ENCODE data around the gene GAGE10. TPM values are rescaled to one million over a fixed set of nuclear protein-coding genes. Genes with fewer than 3 reads are reported as not detected.

GAGE10 gene
- total RNA-seq, 2 experiments from 2014 or later = not detected

DNA sequence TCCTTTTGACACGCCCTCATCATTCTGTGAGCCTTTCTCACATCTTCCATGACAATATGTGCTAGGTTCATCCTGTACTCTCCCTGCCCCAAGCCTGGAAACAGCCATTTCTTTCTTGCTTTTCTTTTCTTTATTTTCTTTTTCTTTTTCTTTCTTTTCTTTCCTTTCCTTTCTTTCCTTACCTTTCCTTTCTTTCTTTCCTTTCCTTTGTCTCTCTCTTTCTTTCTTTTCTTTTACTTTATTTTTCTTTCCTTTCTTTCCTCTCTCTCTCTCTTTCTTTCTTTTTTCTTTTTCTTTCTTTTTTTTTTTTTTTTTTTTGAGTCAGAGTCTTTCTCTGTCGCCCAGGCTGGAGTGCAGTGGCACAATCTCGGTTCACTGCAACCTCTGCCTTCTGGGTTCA is 19.2 kb upstream of the GAGE10 start:
- H3K4me1 ChIP-seq (ENCODE audit: insufficient read depth, low read length, poor library complexity, severe bottlenecking) = no peaks in the 10 kb centered on the region
- H3K9me3 ChIP-seq (ENCODE audit: low read length) = no peaks in the 10 kb centered on the region
- H3K36me3 ChIP-seq (ENCODE audit: insufficient read depth, low read length) = no peaks in the 10 kb centered on the region
- H4K20me1 ChIP-seq (ENCODE audit: insufficient read depth, low read length) = no peaks in the 10 kb centered on the region
- intact Hi-C loops (cut with micrococcal nuclease; ENCODE audit: unreplicated experiment) = no loop called here
- ChIA-PET CTCF (ENCODE audit: unreplicated experiment) (no interaction called here), POLR2A (no interaction called here)
- no TSS peak for BruUV-seq (replicated peaks)
- no peak overlapping the region for H3K27ac ChIP-seq (ENCODE audit: low read depth, low read length, poor library complexity, severe bottlenecking)
- no peaks in the 10 kb centered on the region for H3K79me2 ChIP-seq (ENCODE audit: insufficient read depth, low read depth, low read length)
- H2AFZ ChIP-seq (ENCODE audit: low read length) = no peak overlapping the region
- no peaks in the 10 kb centered on the region for H3K9me2 ChIP-seq (ENCODE audit: insufficient read depth, low read length)
- H3K4me3 ChIP-seq (ENCODE audit: low read depth, low read length, poor library complexity, severe bottlenecking) = no peak overlapping the region
- no peak for DNase-seq (ENCODE audit: low spot score)
- no peak overlapping the region for H3K4me2 ChIP-seq (ENCODE audit: low read length)
- no peak for TF ChIP-seq CTCF (conservative IDR thresholded peaks at IDR 0.05; ENCODE audit: low read length)
- TF ChIP-seq EZH2phosphoT487 (IDR thresholded peaks at IDR 0.05; ENCODE audit: borderline replicate concordance, low read depth, low read length) = no peak

- no peaks in the 10 kb centered on the region for H3K79me2 ChIP-seq (ENCODE audit: insufficient read depth, low read depth, low read length)
- BruUV-seq (replicated peaks) = no TSS peak
- POLR2A ChIA-PET = no interaction called here
- H3K36me3 ChIP-seq (ENCODE audit: insufficient read depth, low read length) = no peaks in the 10 kb centered on the region
- no peaks in the 10 kb centered on the region for H3K4me1 ChIP-seq (ENCODE audit: insufficient read depth, low read length, poor library complexity, severe bottlenecking)
- no peak overlapping the region for H3K4me2 ChIP-seq (ENCODE audit: low read length)
- H3K9me3 ChIP-seq (ENCODE audit: low read length) = no peaks in the 10 kb centered on the region
- H3K4me3 ChIP-seq (ENCODE audit: low read depth, low read length, poor library complexity, severe bottlenecking) = no peak overlapping the region
- CTCF ChIA-PET (ENCODE audit: unreplicated experiment) = no interaction called here
- intact Hi-C loops (cut with micrococcal nuclease; ENCODE audit: unreplicated experiment) = no loop called here
- no peak overlapping the region for H2AFZ ChIP-seq (ENCODE audit: low read length)
- TF ChIP-seq EZH2phosphoT487 (IDR thresholded peaks at IDR 0.05; ENCODE audit: borderline replicate concordance, low read depth, low read length) = no peak
- TF ChIP-seq CTCF (conservative IDR thresholded peaks at IDR 0.05; ENCODE audit: low read length) = no peak
- H3K27ac ChIP-seq (ENCODE audit: low read depth, low read length, poor library complexity, severe bottlenecking) = no peak overlapping the region
- no peak for DNase-seq (ENCODE audit: low spot score)
- H4K20me1 ChIP-seq (ENCODE audit: insufficient read depth, low read length) = no peaks in the 10 kb centered on the region
- H3K9me2 ChIP-seq (ENCODE audit: insufficient read depth, low read length) = no peaks in the 10 kb centered on the region
Observed at GRCh38 chrX:49286136-49286535, 17.3 kb upstream of the GAGE10 start.

DNA sequence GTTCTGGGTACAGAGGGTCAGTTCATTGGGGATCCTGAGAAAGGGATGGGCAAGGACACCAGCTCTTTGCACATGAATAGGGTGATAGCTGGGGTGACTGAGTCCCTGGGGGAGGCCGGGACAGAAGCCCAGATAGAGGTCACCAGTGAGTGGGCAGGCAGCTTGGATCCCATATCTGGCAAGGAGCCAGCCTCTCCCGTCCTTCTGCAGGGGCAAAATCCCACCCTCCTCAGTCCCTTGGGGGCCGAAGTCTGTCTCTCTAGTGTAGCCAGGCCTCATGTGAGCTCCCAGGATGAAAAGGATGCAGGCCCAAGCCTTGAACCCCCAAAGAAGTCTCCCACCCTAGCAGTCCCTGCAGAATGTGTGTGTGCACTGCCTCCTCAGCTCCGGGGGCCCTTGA is 16.9 kb upstream of the GAGE10 start:
- CTCF ChIA-PET (ENCODE audit: unreplicated experiment) = no interaction called here
- no TSS peak for BruUV-seq (replicated peaks)
- no peaks in the 10 kb centered on the region for H3K4me1 ChIP-seq (ENCODE audit: insufficient read depth, low read length, poor library complexity, severe bottlenecking)

More for the DNA sequence above, 16.9 kb upstream of the GAGE10 start:
- intact Hi-C loops (cut with micrococcal nuclease; ENCODE audit: unreplicated experiment) = no loop called here
- POLR2A ChIA-PET = no interaction called here
- Histone ChIP-seq H3K4me2 (ENCODE audit: low read length) (no peak overlapping the region), H4K20me1 (ENCODE audit: insufficient read depth, low read length) (no peaks in the 10 kb centered on the region), H3K27ac (ENCODE audit: low read depth, low read length, poor library complexity, severe bottlenecking) (no peak overlapping the region), H3K36me3 (ENCODE audit: insufficient read depth, low read length) (no peaks in the 10 kb centered on the region), H3K79me2 (ENCODE audit: insufficient read depth, low read depth, low read length) (no peaks in the 10 kb centered on the region), H3K9me2 (ENCODE audit: insufficient read depth, low read length) (no peaks in the 10 kb centered on the region), H3K4me3 (ENCODE audit: low read depth, low read length, poor library complexity, severe bottlenecking) (no peak overlapping the region), H2AFZ (ENCODE audit: low read length) (no peak overlapping the region), H3K9me3 (ENCODE audit: low read length) (no peaks in the 10 kb centered on the region)
- no peak for DNase-seq (ENCODE audit: low spot score)
- TF ChIP-seq CTCF (conservative IDR thresholded peaks at IDR 0.05; ENCODE audit: low read length) (no peak), EZH2phosphoT487 (IDR thresholded peaks at IDR 0.05; ENCODE audit: borderline replicate concordance, low read depth, low read length) (no peak)

All from OCI-LY7 (cell line).